Measurements from ENCODE around the gene TMEM178A.

DNA sequence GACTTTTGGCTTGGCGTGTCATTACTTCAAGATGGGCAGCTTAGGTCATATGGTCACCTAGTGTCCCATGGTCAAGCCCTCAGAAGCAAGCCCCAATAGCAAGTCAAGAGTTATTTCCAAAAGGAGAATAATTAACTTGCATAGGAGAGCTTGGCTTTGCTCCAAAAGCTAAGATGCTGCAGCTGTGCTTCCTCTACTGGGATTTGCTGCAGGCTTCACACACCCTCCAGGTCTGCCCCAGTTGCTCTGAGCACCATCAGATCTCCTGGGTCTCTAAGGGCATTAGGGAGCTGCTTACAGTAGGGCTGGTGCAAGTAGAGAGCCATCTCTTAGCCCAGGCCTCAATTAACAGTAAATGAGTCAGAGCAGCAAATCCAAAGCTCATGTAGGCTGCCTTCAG, 66.8 kb downstream of the TMEM178A start:
- TF ChIP-seq, protein P1, sequence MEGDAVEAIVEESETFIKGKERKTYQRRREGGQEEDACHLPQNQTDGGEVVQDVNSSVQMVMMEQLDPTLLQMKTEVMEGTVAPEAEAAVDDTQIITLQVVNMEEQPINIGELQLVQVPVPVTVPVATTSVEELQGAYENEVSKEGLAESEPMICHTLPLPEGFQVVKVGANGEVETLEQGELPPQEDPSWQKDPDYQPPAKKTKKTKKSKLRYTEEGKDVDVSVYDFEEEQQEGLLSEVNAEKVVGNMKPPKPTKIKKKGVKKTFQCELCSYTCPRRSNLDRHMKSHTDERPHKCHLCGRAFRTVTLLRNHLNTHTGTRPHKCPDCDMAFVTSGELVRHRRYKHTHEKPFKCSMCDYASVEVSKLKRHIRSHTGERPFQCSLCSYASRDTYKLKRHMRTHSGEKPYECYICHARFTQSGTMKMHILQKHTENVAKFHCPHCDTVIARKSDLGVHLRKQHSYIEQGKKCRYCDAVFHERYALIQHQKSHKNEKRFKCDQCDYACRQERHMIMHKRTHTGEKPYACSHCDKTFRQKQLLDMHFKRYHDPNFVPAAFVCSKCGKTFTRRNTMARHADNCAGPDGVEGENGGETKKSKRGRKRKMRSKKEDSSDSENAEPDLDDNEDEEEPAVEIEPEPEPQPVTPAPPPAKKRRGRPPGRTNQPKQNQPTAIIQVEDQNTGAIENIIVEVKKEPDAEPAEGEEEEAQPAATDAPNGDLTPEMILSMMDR (IDR thresholded peaks at IDR 0.05), result no peak
- TF ChIP-seq ZFX (IDR thresholded peaks at IDR 0.05; ENCODE audit: borderline replicate concordance), result no peak

All from 22Rv1 (cell line).